H54 (cell line): ENCODE results near the gene SMYD3.
"Not testable (repeated sequence)": the region's sequence is repeated elsewhere in the genome, so short reads cannot be mapped to it uniquely, and the experiment has no call there.

ENCODE experiments used
- DNase-seq: peaks from one replicate; pipeline ENCODE4 v3.0.0; 2011; ENCODE audit warnings: low spot score, mixed read lengths; ENCODE audit not compliant: insufficient read length
- FAIRE-seq: peaks from 3 replicates; lab custom pipeline; 2011; peaks lifted over from hg19 to GRCh38; lab: Jason Lieb, UNC
- POLR2A ChIP-seq: IDR thresholded peaks from 2 replicates; pipeline ENCODE4 v1.6.1; 2011; ENCODE audit warnings: low read depth, mild to moderate bottlenecking, low read length

SMYD3 gene

DNA sequence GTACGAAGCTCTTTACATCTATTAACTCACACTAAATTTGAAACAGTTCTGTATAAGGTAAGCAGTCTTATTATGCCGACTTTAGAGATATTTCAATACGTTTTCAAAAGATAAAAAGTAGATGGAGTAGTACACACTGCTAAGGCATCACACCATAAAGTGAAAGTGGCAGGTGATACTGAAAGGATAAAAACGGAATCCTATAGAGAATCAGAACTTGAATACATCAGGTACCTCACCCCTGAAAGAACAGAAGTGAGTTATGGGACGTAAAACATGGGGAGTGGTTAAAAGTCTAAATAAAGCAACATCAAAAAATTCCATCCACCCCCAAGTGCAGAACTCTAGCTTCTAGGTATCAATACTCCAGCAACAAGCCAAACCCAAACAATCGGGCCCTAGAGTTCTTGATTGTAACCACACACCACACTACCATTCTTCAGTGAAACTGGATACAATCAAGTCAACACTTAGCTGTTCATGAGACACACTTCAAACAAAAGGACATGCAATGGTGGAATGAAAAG, 142.6 kb downstream of the SMYD3 start:
- no peak for TF ChIP-seq POLR2A
- no peak for FAIRE-seq
- no peak for DNase-seq

DNA sequence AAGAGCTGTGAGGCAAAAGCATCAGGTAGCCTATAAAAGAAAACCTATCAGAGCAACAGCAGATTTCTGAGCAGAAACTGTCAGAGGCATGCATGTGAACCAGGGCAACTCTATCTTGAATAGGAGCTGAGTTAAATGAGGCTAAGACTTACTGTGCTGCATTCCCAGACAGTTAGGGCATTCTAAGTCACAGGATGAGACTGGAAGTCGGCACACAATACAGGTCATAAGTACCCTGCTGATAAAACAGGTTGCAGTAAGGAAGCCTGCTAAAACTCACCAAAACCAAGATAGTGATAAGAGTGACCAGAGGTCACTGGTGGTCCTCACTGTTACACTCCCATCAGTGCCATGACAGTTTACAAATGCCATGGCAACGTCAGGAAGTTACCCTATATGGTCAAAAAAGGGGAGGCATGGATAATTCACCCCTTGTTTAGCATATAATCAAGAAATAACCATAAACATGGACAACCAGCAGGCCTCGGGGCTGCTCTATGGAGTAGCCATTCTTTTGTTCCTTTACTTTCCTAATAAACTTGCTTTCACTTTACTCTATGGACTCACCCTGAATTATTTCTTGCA, 150.0 kb downstream of the SMYD3 start:
- not testable (repeated sequence) for DNase-seq
- peak; percentile 66 for FAIRE-seq

DNA sequence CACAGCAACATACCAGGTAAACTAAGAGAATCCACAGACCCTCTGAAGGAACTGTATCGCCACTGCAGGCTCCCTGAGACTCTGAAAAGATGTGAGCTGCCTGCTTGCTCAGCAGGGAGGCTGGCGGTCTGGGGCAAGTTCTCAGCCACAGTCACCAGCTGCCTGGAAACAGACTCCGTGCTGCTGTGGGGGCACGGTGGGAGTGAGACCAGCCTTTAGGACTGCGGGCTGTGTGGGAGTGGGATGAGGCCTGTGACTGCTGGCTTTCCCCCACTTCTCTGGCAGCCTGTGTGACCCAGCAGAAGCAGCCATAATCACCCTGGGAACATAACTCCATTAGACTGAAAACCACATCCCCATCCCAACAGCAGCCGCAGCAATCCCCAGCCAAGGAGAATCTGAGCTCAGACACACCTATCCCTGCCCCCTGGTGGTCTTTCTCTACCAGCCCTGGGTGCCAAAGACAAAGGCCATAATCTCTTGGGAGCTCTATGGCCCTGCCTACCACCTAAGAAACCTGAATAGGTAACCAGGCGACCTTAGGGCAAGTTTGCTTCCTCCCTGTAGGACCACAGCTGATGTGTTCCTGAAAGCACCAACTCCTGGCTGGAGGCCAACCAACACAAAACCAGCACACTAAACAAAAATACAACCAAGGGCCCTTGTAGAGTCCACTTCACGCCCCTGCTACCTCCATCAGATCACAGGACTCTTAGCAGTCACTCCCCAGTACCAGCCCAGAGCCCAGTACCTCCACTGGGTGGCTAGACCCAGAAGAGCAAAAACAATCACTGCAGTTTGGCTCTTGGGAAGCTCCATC, 151.5 kb downstream of the SMYD3 start:
- FAIRE-seq (no peak), DNase-seq (no peak)
- TF ChIP-seq POLR2A, result no peak

DNA sequence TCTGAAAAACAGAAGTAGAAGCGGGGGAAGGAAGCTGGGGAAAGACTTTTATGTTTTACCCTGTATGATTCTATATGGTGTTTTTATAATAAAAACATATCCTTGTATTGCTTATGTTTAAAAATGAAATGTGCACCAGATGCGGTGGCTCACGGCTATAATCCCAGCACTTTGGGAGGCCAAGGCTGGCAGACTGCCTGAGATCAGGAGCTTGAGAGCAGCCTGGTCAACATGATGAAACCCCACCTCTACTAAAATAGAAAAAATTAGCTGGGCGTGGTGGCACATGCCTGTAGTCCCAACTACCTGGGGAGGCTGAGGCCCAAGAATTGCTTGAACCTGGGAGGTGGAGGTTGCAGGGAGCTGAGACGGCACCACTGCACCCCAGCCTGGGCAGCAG, 155.4 kb downstream of the SMYD3 start:
- no peak for TF ChIP-seq POLR2A
- FAIRE-seq (no peak), DNase-seq (no peak)

DNA sequence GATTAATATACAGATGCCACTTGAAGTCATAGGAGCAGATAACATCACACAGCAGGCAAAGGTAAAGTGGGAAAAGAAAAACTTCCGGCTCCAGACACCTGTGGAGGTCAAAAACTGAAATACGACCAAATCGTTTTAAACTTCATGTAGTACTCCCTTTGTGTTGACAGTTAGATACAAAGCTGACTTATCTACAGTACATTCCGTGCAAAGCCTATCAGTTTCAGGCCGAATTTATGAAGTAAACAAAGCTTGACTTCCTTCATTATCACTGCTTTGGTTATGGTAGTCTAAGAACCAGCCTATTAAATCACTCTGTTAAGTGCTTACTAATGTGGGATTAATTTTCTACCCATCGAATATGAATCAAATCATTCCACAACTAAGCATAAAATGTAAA, 156.3 kb downstream of the SMYD3 start:
- FAIRE-seq, result no peak
- no peak for TF ChIP-seq POLR2A
- no peak for DNase-seq

DNA sequence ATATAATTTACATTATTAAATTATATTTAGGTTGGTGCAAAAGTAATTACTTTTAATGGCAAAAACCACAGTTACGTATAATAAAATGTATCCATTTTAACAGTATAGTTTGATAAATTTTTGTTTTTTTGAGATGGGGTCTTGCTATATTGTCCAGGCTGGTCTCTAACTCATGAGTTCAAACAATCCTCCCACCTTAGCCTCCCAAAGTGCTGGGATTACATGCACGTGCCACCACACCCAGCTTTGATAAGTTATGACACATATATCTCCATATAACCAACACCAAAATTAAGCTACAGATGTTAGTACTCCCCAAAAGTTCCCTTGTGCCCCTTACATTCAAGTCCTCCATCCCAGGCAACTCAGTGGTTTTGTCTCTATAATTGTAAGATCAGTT, 163.1 kb downstream of the SMYD3 start:
- FAIRE-seq, result no peak

DNA sequence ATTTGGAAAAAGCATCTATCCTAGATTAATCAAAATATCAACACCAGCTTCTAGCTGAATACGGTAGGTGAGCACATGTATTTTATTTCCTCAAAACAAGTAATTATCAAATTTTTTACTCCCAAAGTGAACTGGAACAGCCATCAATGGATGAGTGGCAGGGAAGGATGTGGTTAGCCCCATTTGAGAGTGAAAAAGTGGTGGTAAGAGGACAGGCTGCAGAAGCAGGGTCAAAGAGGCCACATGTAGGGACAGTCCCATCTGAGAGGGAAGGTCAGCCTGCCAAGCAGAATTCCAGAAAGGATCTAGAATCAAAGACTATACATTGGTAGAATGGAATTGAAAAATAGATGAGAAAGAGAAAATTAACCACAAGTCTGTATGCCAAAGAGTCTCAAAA, 163.8 kb downstream of the SMYD3 start:
- FAIRE-seq (no peak), DNase-seq (no peak)
- no peak for TF ChIP-seq POLR2A

More for the DNA sequence above, 163.1 kb downstream of the SMYD3 start:
- no peak for DNase-seq
- no peak for TF ChIP-seq POLR2A

DNA sequence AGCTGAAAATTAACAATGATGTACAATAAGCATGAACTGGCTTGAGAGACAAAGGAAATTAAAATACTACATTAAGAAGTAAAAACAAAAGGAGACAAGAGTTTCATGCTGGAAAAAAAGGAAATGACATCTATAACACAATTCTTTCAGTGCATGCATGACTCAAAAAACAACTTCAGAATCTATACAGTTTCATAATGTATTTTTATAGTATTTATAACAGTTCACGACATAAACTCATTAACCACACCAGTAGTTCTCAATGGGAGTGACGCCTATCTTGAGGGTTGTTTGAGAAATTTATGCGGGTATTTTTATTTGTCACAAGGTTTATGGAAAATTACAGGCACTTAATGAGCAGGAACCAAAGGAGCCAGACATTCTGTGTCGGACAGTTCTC, 168.5 kb downstream of the SMYD3 start:
- DNase-seq, result no peak
- no peak for TF ChIP-seq POLR2A
- no peak for FAIRE-seq

DNA sequence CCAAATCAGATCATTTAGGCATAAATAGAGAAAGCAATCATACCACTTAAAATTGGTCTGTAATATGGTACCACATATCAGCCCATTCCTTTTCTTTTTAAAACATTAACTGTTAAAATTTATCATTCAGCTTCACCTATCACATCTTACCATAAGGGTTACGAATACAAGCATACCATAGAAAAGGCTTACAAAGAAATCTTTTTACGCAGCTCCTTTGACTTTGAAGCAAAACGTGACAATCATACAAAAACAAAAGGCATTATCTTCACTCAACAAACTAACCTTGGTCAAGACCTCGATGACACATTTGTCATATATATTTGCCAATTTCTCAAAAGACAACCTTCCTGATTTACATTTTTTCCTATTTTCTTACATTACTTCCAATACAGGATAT, 169.0 kb downstream of the SMYD3 start:
- DNase-seq (no peak), FAIRE-seq (no peak)
- TF ChIP-seq POLR2A, result no peak

DNA sequence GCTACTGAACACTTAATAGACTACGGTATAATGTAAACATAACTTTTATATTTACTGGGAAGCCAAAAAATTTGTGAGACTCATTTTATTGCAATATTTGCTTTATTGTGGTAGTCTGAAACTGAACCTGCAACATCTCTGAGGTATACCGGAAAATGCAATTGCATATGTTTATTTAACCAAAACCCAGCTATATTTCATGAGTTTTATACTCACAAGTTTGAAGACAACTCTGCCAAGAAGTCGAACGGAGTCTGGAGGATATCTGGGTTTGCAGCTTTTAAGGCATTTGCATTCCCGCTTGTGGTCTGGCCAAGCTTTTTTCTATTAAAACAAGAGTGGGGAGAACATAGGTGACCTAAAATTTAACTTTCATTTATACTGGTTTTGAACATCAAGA, 171.9 kb downstream of the SMYD3 start:
- no peak for DNase-seq
- FAIRE-seq, result no peak
- no peak for TF ChIP-seq POLR2A

DNA sequence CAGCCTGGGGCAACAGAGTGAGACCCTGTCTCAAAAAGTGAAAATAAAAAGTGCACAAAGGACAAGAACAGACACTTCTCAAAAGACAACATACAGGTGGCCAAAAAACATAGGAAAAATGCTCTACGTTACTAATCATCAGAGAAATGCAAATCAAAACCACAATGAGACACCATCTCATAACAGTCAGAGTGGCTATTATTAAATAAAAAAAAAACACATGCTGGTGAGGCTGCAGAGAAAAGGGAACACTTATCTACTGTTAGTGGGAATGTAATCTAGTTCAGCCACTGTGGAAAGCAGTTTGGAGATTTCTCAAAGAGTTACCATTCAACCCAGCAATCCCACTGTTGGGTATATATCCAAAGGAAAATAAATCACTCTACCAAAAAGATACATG, 173.2 kb downstream of the SMYD3 start:
- DNase-seq (no peak), FAIRE-seq (no peak)

DNA sequence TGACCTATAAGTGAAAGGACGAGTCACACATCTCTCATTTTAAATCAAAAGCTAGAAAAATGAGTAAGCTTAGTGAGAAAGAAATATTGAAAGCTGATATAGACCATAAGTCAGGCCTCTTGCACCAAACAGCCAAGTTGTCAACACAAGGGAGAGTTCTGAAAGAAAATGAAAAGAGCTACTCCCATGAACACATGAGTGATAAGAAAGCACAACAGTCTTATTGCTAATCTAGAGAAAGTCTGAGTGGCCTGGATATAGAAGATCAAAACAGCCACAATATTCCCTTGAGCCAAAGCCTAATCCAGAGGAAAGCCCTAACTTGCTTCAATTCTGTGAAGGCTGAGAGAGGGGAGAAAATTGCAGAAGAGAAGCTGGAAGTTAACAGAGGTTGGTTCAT, 175.0 kb downstream of the SMYD3 start:
- FAIRE-seq, result no peak
- no peak for TF ChIP-seq POLR2A

More for the DNA sequence above, 173.2 kb downstream of the SMYD3 start:
- no peak for TF ChIP-seq POLR2A

DNA sequence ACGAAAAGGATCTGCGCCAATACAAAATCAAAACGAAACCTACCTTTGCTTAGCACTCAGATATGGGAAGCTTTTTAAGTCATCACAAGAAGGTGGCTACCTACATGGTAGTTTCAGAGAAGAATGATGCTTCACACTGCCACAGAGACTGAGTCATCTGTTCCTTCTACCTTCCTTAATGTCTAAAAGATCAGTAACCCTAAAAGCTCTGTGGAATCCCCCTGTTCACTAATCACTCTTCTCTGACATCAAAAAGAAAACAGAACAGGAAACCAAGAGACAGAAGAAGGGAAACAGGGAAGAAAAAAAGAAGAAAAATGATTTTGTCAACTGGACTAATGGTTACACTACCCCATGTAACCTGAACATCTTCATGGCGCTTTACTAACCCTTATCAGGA, 177.2 kb downstream of the SMYD3 start:
- FAIRE-seq (no peak), DNase-seq (no peak)
- no peak for TF ChIP-seq POLR2A

More for the DNA sequence above, 175.0 kb downstream of the SMYD3 start:
- no peak for DNase-seq

DNA sequence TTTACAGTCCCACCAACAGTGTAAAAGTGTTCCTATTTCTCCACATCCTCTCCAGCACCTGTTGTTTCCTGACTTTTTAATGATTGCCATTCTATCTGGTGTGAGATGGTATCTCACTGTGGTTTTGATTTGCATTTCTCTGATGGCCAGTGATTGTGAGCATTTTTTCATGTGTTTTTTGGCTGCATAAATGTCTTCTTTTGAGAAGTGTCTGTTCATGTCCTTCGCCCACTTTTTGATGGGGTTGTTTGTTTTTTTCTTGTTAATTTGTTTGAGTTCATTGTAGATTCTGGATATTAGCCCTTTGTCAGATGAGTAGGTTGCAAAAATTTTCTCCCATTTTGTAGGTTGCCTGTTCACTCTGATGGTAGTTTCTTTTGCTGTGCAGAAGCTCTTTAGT, 177.8 kb downstream of the SMYD3 start:
- FAIRE-seq, result not testable (repeated sequence)

DNA sequence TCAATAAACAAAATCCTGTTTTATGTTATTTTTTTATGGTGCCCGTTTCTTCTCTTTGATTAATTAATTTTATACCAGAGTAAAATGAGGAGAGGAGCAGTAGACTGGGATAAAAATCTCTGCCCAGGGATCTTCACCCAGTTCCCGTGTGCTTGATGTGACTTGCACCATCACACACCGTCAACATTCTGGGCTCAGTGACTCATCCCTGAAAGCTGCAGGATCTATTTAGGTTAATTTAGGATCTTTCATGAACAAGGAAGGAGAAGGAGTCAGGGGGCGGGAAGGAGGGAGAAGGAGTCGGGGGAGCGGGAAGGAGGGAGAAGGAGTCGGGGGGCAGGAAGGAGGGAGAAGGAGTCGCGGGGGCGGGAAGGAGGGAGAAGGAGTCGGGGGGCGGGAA, 182.4 kb downstream of the SMYD3 start:
- DNase-seq, result peak; percentile 40
- FAIRE-seq, result peak; percentile 83
- TF ChIP-seq POLR2A, result no peak

More for the DNA sequence above, 177.8 kb downstream of the SMYD3 start:
- DNase-seq, result not testable (repeated sequence)

DNA sequence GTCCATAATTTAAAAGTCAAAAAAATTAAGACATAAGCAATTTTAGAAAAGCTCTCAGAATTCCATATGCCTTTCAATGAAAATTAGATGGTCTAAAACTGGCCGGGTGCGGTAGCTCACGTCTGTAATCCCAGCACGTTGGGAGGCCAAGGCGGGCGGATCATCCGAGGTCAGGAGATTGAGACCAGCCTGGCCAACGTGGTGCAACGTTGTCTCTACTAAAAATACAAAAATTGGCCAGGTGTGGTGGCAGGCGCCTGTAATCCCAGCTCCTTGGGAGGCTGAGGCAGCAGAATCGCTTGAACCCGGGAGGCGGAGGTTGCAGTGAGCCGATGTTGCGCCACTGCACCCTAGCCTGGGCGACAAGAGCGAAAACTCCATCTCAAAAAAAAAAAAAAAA, 183.0 kb downstream of the SMYD3 start:
- not testable (repeated sequence) for DNase-seq, FAIRE-seq
